CD4-positive, alpha-beta T cell treated with Interleukin-4 for 4 hours (primary cell): ENCODE results near the gene ERMP1.
"Not testable (repeated sequence)": the region's sequence is repeated elsewhere in the genome, so short reads cannot be mapped to it uniquely, and the experiment has no call there.

ENCODE experiments used
- DNase-seq: peaks from one replicate; pipeline ENCODE4 v3.0.0-alpha.2; 2020

The ERMP1 gene

GRCh38 chr9:5817862-5818261 is 15.1 kb downstream of the ERMP1 start:
- DNase-seq, result no peak

GRCh38 chr9:5815461-5815860 is 17.5 kb downstream of the ERMP1 start:
- no peak for DNase-seq

- DNase-seq, result no peak
Measured at GRCh38 chr9:5813824-5814223, 19.1 kb downstream of the ERMP1 start.

GRCh38 chr9:5811751-5812150 is 21.2 kb downstream of the ERMP1 start:
- DNase-seq, result no peak

GRCh38 chr9:5805478-5805877 is 27.4 kb downstream of the ERMP1 start:
- DNase-seq, result no peak

- no peak for DNase-seq
Measured at GRCh38 chr9:5801739-5802113, 31.2 kb downstream of the ERMP1 start.

- DNase-seq, result no peak
Measured at GRCh38 chr9:5800969-5801738, 31.8 kb downstream of the ERMP1 start.

- DNase-seq, result not testable (repeated sequence)
Measured at GRCh38 chr9:5800378-5800777, 32.5 kb downstream of the ERMP1 start.

- DNase-seq, result no peak
Measured at GRCh38 chr9:5799314-5799713, 33.6 kb downstream of the ERMP1 start.

- DNase-seq, result no peak
Measured at GRCh38 chr9:5798581-5798980, 34.3 kb downstream of the ERMP1 start.

- no peak for DNase-seq
Measured at GRCh38 chr9:5796298-5796697, 36.6 kb downstream of the ERMP1 start.

- DNase-seq, result peak; percentile 6
Measured at GRCh38 chr9:5793812-5794211, 39.1 kb downstream of the ERMP1 start.

- no peak for DNase-seq
Measured at GRCh38 chr9:5791870-5792269, 41.0 kb downstream of the ERMP1 start.

GRCh38 chr9:5790923-5791322 is 42.0 kb downstream of the ERMP1 start:
- DNase-seq, result no peak

GRCh38 chr9:5789489-5789888 is 43.4 kb downstream of the ERMP1 start:
- DNase-seq, result no peak

GRCh38 chr9:5787759-5788302 is 45.1 kb downstream of the ERMP1 start:
- no peak for DNase-seq

- DNase-seq, result no peak
Measured at GRCh38 chr9:5787220-5787619, 45.7 kb downstream of the ERMP1 start.

GRCh38 chr9:5786370-5787127 is 46.4 kb downstream of the ERMP1 start:
- no peak for DNase-seq

GRCh38 chr9:5784526-5785315 is 48.2 kb downstream of the ERMP1 start:
- DNase-seq, result no peak

- DNase-seq, result no peak
Measured at GRCh38 chr9:5783982-5784381, 48.9 kb downstream of the ERMP1 start.

- not testable (repeated sequence) for DNase-seq
Measured at GRCh38 chr9:5783420-5783819, 49.5 kb downstream of the ERMP1 start.

- not testable (repeated sequence) for DNase-seq
Measured at GRCh38 chr9:5779705-5780218, 53.2 kb downstream of the ERMP1 start.

GRCh38 chr9:5778805-5779204 is 54.1 kb downstream of the ERMP1 start:
- no peak for DNase-seq
